ENCODE results near the gene WBP1L.
"Not testable (repeated sequence)": the region's sequence is repeated elsewhere in the genome, so short reads cannot be mapped to it uniquely, and the experiment has no call there.

WBP1L gene

DNA sequence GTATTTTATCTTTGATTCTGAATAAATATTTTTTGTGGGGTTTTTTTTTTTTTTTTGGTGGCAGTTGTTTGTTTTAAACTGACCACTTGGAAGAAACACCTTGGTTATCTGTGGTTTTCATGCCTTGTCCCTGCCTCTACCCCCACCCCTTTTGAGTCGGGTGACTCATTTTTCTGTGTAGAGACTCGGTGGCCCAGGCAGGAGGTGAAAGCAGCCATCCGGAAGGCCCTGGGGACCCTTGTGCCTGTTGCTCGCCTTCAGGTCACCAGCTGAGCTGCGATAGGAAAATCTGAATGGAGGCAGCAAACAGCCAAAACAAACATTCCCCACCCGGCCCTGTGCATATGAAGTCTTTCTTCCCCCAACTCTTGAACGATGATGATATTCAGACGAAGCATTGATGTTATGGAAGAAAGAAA, 70.7 kb downstream of the WBP1L start:
- no peak for DNase-seq

DNA sequence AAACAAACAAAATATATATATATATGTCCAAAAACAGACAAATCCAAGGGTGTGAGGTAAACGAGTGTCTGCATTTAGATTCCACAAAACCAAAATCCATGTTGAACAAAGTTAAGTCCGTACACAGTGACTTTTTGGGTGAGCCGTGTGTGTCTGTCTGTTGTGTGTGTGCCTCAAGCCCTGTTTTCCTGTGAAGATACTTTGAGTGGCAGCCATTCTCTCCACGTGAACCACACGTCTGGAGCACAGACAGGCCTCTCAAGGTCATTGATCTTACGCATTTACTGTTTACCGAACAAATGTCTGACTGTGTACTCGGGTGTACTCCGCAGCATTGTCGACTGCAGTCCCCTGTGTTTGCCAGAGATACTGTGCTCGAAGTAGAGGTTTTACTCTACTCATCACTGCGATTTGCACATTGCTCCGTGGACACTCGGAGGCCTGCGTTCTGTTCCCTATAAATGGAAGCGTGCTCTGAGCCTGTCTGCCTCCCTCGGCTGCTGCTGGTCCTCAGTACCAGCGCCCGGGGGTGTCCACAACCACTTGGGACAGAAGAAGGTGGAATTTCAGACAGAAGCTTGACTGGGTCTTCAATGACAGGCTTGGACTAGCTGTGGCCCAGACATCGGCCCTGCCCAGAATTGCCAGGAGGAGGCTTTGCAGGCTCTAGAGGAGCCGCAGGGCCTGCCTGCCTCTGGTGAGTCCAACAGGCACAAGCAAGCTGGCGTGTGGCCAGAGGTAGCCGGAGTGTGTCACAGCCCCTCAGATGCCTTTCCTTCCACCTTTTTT, 71.3 kb downstream of the WBP1L start:
- DNase-seq = no peak

DNA sequence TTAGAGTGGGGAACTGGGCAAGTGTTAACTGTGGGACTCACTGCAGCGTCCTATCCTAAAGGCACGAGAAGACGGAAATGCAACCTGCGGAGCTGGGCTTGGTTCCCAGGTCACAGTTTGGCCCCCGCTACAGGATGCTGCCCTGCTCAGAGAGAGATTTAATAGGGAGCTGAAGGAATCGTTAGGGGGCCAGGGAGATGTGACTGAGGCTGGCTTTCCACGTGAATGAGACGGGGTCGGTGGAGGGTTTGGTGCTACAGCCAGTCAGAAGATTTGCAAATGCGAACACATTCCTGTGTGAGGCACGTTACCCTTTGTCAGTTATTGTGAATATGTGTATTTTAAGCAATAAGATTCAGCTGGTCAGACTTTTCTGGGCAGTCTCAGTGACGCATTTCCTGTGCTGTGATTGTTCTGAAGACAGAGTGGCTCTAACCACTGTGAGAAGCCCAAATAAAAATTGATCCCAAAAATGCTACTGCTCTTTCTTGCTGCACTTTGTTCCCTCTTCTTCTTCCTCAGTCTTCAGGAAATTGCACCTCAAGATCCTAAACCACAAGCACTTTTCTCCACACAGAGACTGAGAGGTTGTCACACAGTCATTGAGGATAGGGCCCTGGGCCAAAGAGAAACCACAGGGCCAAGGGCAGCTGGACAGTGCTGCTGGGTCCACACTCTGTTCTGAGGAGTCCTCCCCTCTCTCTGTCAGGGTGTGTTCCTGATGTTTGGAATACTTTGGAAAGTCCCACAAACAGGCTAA, 72.2 kb downstream of the WBP1L start:
- DNase-seq = no peak

DNA sequence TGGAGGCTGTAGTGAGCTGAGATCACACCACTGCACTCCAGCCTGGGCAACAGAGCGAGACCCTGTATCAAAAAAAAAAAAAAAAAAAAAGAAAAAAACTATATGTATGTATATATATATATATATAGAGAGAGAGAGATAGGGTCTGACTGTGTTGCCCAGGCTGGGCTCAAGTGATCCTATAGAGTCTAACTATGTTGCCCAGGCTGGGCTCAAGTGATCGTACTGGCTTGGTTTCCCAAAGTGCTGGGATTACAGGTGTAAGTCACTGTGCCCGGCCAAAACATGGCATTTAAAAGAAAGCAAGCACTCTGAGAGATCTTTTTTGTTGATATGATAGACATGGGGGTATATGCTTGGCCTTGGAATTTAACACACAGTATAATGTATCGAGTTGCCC, 73.4 kb downstream of the WBP1L start:
- DNase-seq = no peak

DNA sequence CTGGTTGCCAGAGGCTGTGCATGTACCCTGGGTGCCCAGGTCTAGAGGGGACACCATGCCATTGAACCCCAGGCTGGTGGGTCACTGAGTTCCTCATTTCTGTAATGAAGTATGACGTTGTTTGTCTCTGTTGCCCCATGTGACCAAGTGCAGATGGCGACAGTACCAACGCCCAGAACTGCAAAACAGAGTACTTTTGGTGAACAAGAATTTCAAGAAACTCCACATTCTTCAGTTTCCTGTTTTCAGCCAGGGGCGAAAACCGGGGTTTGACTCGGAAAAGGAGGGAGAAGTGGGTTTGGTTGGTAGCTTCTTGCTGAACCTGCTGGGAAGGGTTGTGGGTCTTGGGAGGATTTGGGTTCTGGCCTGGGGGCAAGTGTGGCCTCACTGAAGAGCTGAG, 75.3 kb downstream of the WBP1L start:
- DNase-seq = no peak

DNA sequence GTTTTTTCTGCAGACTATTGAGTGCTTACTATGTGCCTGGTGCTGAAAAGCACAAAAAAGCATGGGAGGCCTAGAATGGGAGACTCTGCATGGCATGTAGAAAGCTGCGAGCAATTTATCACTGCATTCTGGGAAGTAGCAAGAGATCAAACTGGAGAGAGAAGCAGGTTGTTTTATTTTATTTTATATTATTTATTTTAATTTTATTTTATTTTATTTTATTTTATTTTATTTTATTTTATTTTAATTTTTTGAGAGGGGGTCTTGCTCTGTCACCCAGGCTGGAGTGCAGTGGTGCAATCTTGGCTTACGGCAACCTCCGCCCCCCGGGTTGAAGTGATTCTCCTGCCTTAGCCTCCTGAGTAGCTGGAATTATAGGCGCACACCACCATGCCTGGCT, 76.3 kb downstream of the WBP1L start:
- not testable (repeated sequence) for DNase-seq

DNA sequence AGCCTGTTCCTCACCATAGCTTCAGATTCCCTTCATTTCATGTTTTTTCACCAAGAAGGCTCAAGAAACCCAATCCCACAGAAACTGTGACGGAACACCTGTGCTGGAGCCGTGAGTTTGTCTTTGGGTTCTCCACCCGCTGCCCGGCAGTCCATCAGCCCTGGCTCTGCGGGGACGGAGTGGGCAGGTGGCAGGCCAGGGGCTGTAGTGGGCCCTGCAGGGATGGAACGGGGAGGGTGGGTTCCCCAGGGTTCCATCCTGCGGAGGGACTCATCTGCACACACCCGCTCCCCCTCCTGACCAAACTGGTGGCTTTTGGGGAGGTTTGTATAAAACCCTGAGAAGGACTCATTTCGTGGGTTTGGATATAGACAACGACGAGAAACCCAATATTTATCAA, 78.5 kb downstream of the WBP1L start:
- DNase-seq = no peak

DNA sequence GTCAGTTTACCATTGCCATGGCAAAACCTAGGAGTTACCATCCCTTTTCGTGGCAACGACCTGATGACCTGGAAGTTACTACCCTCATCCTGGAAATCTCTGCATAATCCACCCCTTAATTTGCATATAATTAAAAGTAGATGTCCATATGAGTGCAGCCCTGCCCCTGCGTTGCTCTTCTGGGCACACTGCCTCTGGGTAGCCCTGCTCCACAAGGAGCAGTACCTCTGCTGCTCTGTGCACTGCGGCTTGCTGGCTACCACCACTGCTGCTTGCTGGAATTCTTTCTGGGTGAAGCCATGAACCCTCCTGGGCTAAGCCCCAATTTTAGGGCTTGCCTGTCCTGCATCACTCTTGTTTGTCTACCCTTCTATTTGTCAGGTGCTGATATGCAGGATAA, 80.9 kb downstream of the WBP1L start:
- no peak for DNase-seq

DNA sequence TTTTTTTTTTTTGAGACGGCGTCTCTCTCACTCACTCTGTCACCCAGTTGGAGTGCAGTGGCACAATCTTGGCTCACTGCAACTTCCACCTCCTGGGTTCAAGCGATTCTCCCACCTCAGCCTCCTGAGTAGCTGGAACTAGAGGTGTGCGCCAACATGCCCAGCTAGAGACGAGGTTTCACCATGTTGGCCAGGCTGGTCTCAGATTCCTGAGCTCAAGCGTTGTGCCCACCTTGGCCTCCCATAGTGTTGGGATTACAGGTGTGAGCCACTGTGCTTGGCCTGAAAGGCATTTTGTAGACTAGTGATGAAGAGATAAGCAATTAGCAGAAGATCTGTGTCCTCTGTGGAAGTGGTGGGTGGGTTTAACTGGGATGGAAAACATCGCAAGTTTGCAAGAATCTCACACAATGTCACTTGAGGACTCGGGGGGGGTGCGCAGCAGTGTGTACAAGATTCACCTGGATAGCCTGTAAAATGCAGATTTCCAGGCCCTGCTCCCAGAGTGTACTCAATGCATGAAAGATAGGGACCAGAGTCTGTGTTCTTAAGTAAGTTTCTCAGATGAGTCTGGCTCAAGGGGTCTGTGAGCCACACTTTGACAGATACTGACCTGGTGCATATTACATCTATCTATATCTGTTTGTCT, 82.5 kb downstream of the WBP1L start:
- DNase-seq = no peak

DNA sequence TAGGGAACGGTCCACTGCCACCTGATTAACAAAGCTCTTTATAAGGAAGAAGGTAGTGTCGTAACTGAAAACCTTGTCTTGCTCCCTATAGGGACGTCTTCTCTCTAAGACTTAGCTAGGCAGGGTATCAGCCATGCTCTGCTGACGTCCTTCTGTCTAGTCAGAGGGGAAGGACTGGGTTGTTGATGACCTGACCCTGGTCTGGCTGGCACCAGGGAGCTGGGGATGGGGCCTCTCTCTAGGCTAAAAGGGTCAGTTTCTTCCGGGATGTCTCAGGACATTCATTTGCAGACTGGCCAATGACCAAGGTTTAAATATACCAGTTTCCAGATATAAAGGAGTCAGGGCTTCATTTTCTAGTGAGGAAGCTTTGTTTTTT, 83.8 kb downstream of the WBP1L start:
- no peak for DNase-seq

DNA sequence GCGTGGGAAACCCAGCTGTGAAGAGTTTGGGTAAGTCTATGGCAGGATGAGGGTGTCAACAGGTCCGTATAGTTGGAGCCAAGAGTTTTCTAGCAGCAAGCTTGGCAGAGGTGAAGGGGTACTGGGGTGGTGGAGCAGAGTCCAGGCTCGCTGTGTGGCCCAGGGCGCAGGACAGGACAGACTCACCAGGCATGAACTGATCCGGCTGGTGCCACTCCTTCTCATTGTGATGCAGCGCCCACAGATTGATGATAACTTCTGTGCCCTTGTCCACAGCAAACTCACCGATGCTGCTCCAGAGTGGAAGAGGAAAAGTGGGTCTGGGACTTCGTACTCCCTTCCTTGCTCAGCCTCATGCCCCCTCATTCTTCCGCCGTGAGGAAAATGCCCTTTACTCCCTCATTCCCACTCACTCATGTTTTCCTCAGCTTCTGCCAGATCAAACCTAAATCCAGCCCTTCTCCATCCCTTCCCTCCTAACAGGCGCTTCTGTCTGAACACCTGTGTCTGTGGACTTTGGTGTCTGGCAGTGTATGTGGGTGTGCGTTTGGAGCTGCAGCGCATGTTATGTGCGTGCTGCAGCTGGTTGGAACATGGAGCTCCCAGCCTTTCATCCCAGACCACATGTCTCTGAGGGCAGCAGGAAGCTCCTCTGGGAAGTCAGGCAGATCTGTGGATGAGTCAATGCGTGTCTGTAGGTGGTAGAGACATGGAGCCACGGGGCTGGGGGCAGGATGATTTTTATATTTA, 87.7 kb downstream of the WBP1L start:
- DNase-seq = no peak

DNA sequence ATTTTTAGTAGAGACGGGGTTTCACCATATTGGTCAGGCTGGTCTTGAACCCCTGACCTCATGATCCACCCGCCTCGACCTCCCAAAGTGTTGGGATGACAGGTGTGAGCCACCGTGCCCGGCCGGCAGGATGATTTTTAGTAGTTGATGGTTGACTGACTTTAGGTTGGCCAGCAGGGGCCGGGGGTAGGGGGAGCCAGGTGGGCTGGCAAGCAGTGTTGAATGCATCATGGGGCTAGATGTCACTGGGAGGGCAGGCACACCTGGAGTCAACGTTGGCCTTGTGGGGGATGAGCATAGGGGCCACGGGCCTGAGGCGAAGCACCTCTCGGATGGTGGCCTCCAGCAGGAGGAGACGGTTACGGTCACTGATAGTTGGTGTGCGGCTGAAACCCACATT, 88.5 kb downstream of the WBP1L start:
- no peak for DNase-seq

DNA sequence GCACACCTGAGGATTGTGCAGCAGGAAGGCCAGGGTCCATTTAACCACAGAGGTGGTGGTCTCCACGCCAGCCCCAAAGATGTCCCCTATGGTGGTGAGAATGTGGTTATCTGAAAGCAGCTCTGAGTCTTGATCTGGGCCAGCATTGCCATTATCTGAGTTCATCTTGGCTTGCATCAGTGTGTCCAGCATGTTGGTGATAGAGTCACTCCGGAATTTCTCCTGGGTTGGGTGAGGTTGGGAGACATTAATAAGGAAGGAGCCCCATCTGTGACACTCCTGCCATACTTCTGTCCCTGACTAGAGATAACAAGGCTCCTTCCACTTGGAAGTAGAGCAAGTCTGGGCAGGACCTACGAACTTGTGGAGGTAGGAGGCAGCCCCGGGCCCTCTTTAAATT, 89.2 kb downstream of the WBP1L start:
- DNase-seq = no peak

DNA sequence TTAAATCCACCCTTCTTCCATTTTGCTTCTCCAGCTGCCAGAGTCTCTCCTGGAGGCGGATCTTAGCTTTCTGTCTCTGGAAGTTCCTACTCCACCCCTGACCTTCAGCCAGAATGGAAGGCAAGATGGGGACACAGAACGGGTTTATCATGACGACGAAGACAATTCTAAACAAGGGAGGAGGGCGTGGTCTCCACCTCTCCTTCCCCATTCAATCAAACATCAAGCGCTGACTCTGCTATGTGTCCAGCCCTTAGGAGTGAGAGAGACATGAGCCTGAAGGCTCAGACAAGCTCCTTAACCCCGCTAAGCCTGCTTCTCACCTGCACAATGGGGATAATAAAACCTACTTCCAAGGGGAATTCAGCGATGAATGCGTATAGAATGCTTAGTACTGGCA, 90.4 kb downstream of the WBP1L start:
- DNase-seq = no peak

DNA sequence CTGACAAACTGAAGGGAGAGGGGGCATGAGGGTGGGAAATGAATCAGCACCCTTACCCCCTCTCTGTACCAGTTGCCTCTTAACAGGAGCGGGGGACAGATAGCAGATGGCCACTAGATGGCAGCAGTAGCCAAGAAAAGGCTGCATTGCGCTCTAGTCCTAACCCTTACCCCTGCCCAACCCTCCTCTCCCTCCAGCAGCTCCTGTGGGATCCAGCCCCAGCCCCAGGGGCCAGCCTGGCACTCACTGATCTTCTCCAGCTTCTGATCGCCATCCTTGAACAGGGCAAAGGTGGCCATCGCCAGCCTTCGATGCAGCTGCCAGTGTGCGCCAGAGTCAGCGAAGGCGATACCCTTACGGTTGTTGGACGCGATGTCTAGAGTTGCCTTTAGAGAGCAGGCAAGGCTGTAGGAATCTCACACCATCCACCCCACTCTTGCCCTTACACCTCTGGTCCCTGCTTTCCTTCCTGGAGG, 91.3 kb downstream of the WBP1L start:
- DNase-seq = peak; percentile 66

DNA sequence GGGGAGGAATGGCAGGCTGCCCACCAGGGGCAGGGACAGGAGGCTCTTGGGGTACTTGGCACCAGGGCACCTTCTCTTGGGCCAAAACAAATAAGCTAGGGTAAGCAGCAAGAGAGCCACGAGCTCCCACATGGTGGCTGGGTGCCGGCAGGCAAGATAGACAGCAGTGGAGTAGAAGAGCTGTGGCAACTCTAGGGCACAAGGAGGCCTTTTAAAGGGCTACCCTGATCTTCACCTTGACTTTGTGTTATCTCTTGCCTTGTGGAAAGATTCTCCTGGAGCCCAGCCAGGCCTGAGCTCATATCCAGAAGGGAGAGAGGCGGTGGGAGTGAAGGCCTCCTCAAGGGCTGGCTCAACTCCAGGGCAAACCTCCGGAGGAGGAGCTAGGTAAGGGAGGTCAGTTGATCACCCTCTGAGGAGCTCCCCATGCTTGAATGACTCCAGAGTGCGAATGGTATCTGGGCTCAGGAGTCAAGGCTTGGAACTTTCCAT, 93.5 kb downstream of the WBP1L start, which contains the start of gene CYP17A1:
TSS of gene CYP17A1 (minus strand) at position 184 of the 492 bp plus-strand sequence. CDS start at position 132, 52 bp downstream.
- DNase-seq = peak; percentile 31

DNA sequence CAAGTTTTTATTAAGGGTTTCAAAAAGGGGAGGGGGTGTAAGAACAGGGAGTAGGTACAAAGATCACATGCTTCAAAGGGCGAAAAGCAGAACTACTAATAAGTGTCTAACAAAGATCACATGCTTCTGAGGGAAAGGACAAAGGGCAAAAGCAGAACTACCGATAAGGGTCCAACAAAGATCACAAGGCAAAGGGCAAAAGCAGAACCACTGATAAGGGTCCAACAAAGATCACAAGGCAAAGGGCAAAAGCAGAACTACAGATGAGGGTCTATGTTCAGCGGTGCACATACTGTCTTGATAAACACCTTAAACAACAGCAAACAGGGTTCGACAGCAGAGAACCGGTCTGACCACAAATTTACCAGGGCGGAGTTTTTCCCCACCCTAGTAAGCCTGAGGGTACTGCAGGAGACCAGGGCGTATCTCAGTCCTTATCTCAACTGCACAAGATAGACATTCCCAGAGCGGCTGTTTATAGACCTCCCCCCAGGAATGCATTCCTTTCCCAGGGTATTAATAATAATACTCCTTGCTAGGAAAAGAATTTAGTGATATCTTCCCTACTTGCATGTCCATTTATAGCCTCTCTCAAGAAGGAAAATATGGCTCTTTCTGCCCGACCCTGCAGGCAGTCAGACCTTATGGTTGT, 94.7 kb downstream of the WBP1L start:
- not testable (repeated sequence) for DNase-seq

DNA sequence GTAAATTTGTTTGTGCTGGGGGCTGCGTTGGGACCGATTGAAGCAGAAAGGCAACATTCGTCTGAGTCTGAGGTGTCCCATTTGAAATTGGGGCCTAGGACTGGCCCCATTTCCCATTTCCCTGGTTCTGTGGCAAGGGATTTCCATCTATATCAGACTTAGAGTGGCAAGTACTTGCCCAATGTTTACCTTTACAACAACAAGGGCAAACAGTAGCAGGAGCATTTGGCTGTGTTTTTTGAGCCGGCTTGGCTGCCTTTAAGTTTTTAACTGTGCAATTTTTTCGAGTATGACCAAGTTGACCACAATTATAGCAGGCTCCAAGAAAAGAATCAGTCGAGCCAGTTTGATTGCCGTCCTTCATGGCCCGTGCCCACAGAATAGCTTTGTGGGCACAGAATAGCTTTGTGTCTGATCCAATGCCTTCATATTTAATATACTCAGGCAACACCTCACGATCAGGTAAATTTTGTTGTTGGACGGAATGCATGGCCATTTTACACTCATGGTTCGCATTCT, 98.1 kb downstream of the WBP1L start:
- no peak for DNase-seq

DNA sequence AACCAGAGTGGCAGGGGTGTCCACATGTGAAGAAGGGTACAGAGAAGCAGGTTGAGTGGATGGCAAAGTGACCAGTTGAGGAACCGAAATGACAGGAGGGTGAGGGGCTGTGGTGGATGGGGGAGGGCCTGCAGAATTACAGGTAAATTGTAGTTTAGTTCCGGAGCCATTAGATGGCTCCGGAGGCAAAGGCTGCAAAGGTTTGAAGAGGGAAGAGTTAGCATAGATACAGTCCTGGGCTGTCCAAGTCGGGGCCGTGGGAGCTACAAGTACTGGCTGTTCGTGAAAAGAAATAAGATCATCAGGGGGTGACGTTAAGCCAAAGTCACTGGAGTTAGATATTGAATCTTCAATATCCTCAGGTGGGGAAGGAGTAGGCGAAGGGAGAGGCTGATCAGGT, 99.4 kb downstream of the WBP1L start:
- not testable (repeated sequence) for DNase-seq

DNA sequence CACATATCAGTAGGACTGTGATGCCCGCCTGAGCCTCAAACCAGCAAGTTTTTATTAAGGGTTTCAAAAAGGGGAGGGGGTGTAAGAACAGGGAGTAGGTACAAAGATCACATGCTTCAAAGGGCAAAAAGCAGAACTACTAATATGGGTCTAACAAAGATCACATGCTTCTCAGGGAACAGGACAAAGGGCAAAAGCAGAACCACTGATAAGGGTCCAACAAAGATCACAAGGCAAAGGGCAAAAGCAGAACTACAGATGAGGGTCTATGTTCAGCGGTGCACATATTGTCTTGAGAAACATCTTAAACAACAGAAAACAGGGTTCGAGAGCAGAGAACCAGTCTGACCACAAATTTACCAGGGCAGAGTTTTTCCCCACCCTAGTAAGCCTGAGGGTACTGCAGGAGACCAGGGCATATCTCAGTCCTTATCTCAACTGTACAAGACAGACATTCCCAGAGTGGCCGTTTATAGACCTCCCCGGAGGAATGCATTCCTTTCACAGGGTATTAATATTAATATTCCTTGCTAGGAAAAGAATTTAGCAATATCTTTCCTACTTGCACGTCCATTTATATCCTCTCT, 100.5 kb downstream of the WBP1L start:
- DNase-seq = not testable (repeated sequence)

DNA sequence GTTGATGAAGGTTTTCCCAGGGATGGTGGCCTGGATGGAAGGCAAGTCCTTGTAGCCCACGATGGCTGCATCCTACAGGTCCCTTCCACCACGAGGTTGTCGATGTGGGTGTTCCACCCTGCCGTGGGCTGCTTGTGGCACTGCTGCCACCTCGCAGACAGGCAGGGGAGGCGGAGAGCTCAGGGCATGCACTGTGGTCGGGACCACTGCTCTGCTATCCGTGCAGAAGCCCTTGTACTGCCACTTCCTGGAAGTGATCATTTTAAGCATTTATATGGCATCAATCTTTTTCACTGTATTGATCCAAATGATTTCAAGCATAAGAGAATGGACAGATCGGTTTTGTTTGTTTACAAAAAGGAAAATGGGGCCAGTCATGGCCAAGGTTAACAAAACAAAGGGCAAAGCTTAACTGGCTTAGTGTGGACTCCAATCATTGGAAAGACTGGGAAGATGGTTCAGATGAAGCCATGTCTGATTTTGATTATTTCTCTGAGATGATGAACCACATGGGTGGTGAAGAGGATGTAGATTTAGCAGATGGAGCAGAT, 101.7 kb downstream of the WBP1L start:
- no peak for DNase-seq
